IMR-90 (cell line): ENCODE results near the gene GRK5. TPM values are rescaled to one million over a fixed set of nuclear protein-coding genes. Genes with fewer than 3 reads are reported as not detected.
A peak's percentile ranks its signal among the peaks of the same experiment; 100 is the strongest.

Experiments
- ATAC-seq: fragments of 200-7000 bp; cut with Tn5 transposase; 2 replicates; pipeline ENCODE4 v1.9.1; 2020; ENCODE audit warnings: low read depth, mild to moderate bottlenecking, moderate library complexity
- BruUV-seq: library from RNA; stranded (reverse); fragments of 400-500 nt; replicated peaks from 2 replicates; lab custom pipeline; 2021; lab: Mats Ljungman, UMichigan
- CTCF ChIA-PET: fragments of 300-600 bp; formaldehyde crosslinking; extraction: SDS; loops from one replicate; lab custom pipeline; 2021; ENCODE audit warnings: antibody characterized with exemption; lab: Yijun Ruan, JAX
- POLR2A ChIA-PET: fragments of 300-600 bp; sonication (Branson Sonifier 250); formaldehyde crosslinking; loops from one replicate; lab custom pipeline; 2022; ENCODE audit warnings: antibody characterized with exemption; ENCODE audit not compliant: unreplicated experiment; lab: Charles Lee
- DNase-seq: peaks from one replicate; pipeline ENCODE4 v3.0.0; 2013
- H2AFZ ChIP-seq: replicated peaks from 2 replicates; pipeline ENCODE3; 2013; ENCODE audit warnings: low read length, mild to moderate bottlenecking; ENCODE audit not compliant: poor library complexity
- H2AK5ac ChIP-seq: 2 replicates; pipeline ENCODE4 v1.6.1; 2013; ENCODE audit warnings: low read depth, low read length, inconsistent platforms
- H2AK9ac ChIP-seq: replicated peaks from 2 replicates; pipeline ENCODE3; 2013; ENCODE audit warnings: mild to moderate bottlenecking, low read depth, low read length, moderate library complexity; ENCODE audit not compliant: poor library complexity
- H2BK120ac ChIP-seq: 2 replicates; pipeline ENCODE4 v1.6.1; 2013; ENCODE audit warnings: low read depth, low read length, inconsistent platforms
- H2BK15ac ChIP-seq: 3 replicates; pipeline ENCODE4 v1.6.1; 2013; ENCODE audit warnings: low read depth, low read length, inconsistent platforms
- H2BK20ac ChIP-seq: 2 replicates; pipeline ENCODE4 v1.6.1; 2013; ENCODE audit warnings: low read depth, mild to moderate bottlenecking, inconsistent platforms, low read length, moderate library complexity
- H2BK5ac ChIP-seq: 2 replicates; pipeline ENCODE4 v1.6.1; 2013; ENCODE audit warnings: mild to moderate bottlenecking, low read depth, low read length, inconsistent platforms; ENCODE audit not compliant: poor library complexity, severe bottlenecking
- H3K14ac ChIP-seq: replicated peaks from 2 replicates; pipeline ENCODE4 v1.6.1; 2013; ENCODE audit warnings: low read depth, low read length, inconsistent platforms
- H3K18ac ChIP-seq: 2 replicates; pipeline ENCODE4 v1.6.1; 2013; ENCODE audit warnings: low read depth, low read length, control low read depth
- H3K23ac ChIP-seq: 2 replicates; pipeline ENCODE4 v1.6.1; 2013; ENCODE audit warnings: low read depth, low read length, inconsistent platforms
- H3K27ac ChIP-seq: 2 replicates; pipeline ENCODE4 v1.5.1; 2013; ENCODE audit warnings: mild to moderate bottlenecking, control low read depth, low read length; ENCODE audit not compliant: insufficient read depth
- H3K27me3 ChIP-seq: 2 replicates; pipeline ENCODE4 v1.6.1; 2013; ENCODE audit warnings: low read length; ENCODE audit not compliant: control insufficient read depth, insufficient read depth
- H3K36me3 ChIP-seq: 2 replicates; pipeline ENCODE4 v1.6.1; 2013; ENCODE audit warnings: low read length, mixed read lengths; ENCODE audit not compliant: control insufficient read depth, insufficient read depth
- H3K4ac ChIP-seq: 2 replicates; pipeline ENCODE4 v1.6.1; 2013; ENCODE audit warnings: low read depth, low read length, inconsistent platforms
- H3K4me1 ChIP-seq: 2 replicates; pipeline ENCODE4 v1.6.1; 2013; ENCODE audit warnings: low read length, mixed read lengths; ENCODE audit not compliant: control insufficient read depth, insufficient read depth
- H3K4me2 ChIP-seq: 2 replicates; pipeline ENCODE4 v1.6.1; 2013; ENCODE audit warnings: low read depth, mild to moderate bottlenecking, control low read depth, low read length, moderate library complexity
- H3K4me3 ChIP-seq: 2 replicates; pipeline ENCODE4 v1.5.1; 2013; ENCODE audit warnings: low read depth, mild to moderate bottlenecking, control low read depth, low read length, moderate library complexity; ENCODE audit not compliant: insufficient read depth
- H3K56ac ChIP-seq: 2 replicates; pipeline ENCODE4 v1.6.1; 2013; ENCODE audit warnings: low read length, inconsistent platforms; ENCODE audit not compliant: insufficient read depth; ENCODE audit errors: extremely low read depth
- H3K79me1 ChIP-seq, 2 experiments: 2 replicates each; pipeline ENCODE4 v1.6.1; 2013; ENCODE audit warnings: low read length in 2 of 2, inconsistent platforms in 1 of 2, low read depth in 1 of 2
- H3K9ac ChIP-seq: 2 replicates; pipeline ENCODE4 v1.6.1; 2013; ENCODE audit warnings: low read depth, low read length, control low read depth
- H3K9me1 ChIP-seq: 2 replicates; pipeline ENCODE4 v1.6.1; 2013; ENCODE audit warnings: low read length, inconsistent platforms; ENCODE audit not compliant: insufficient read depth
- H3K9me3 ChIP-seq: 2 replicates; pipeline ENCODE4 v1.6.1; 2013; ENCODE audit warnings: low read length; ENCODE audit not compliant: control insufficient read depth, insufficient read depth
- H4K20me1 ChIP-seq: 2 replicates; pipeline ENCODE4 v1.6.1; 2013; ENCODE audit warnings: low read length, inconsistent platforms; ENCODE audit not compliant: insufficient read depth
- H4K5ac ChIP-seq: 2 replicates; pipeline ENCODE4 v1.6.1; 2013; ENCODE audit warnings: mild to moderate bottlenecking, low read depth, low read length, control low read depth
- H4K8ac ChIP-seq, 2 experiments: 2 replicates each; pipeline ENCODE4 v1.6.1; 2013; ENCODE audit warnings: low read depth in 2 of 2, low read length in 2 of 2, control low read depth in 1 of 2, inconsistent platforms in 1 of 2
- H4K91ac ChIP-seq: 2 replicates; pipeline ENCODE4 v1.6.1; 2013; ENCODE audit warnings: low read depth, low read length, inconsistent platforms; ENCODE audit not compliant: insufficient read depth
- CHD1 ChIP-seq: IDR thresholded peaks from 2 replicates; pipeline ENCODE4 v1.6.1; 2012; ENCODE audit warnings: low read depth, low read length, improper control_type of control experiment
- FOS ChIP-seq: fragments of 150-350 bp; IDR thresholded peaks from 2 replicates; pipeline ENCODE4 v1.6.1; 2016; ENCODE audit warnings: low read depth, low read length
- MAFK ChIP-seq: IDR thresholded peaks from 2 replicates; pipeline ENCODE4 v1.6.1; 2012; ENCODE audit warnings: low read depth, low read length, improper control_type of control experiment
- MAZ ChIP-seq: IDR thresholded peaks from 2 replicates; pipeline ENCODE4 v1.6.1; 2012; ENCODE audit warnings: low read depth, mild to moderate bottlenecking, low read length, improper control_type of control experiment, moderate library complexity, borderline replicate concordance
- MXI1 ChIP-seq: IDR thresholded peaks from 2 replicates; pipeline ENCODE4 v1.6.1; 2012; ENCODE audit warnings: low read depth, mild to moderate bottlenecking, low read length, moderate library complexity, borderline replicate concordance
- RAD21 ChIP-seq: IDR thresholded peaks from 2 replicates; pipeline ENCODE4 v1.6.1; 2012; ENCODE audit warnings: low read length, improper control_type of control experiment
- RCOR1 ChIP-seq: IDR thresholded peaks from 2 replicates; pipeline ENCODE4 v1.6.1; 2012; ENCODE audit warnings: mild to moderate bottlenecking, low read length, improper control_type of control experiment; ENCODE audit not compliant: insufficient replicate concordance
- RFX5 ChIP-seq: IDR thresholded peaks from 2 replicates; pipeline ENCODE4 v1.8.0; 2012; ENCODE audit warnings: low read depth, mild to moderate bottlenecking, low read length, moderate library complexity
- SMC3 ChIP-seq: fragments of 150-350 bp; IDR thresholded peaks from 2 replicates; pipeline ENCODE4 v1.6.1; 2016; ENCODE audit warnings: low read depth, mild to moderate bottlenecking, antibody characterized with exemption, low read length, moderate library complexity
- WGBS, 2 experiments: methylation state at CpG; one replicate each; pipeline versions ENCODE4 v1.1.5 to v1.1.7; 2013; ENCODE audit warnings: missing lambda C conversion rate in 2 of 2; ENCODE audit not compliant: insufficient read length in 1 of 2; ENCODE audit errors: extremely low coverage in 2 of 2; 5-methylcytosine and 5-hydroxymethylcytosine counted together
- dilution Hi-C: fragments of 300-500 bp; cut with HindIII; formaldehyde crosslinking; loops from one replicate; pipeline ENCODE4 v1.14.3; 2018; ENCODE audit warnings: low sequenced_read_pairs; ENCODE audit not compliant: unreplicated experiment
- in situ Hi-C: fragments of 300-500 bp; cut with MboI; formaldehyde crosslinking; loops from 3 replicates; pipeline ENCODE4 v1.14.3; 2019; ENCODE audit warnings: low sequenced_read_pairs, inconsistent platforms, mixed read lengths
- intact Hi-C: fragments of 100-400 bp; cut with micrococcal nuclease; formaldehyde crosslinking; loops from 2 replicates; pipeline ENCODE4 v1.10.0; 2022
- polyA plus RNA-seq, 3 experiments: library from polyadenylated mRNA; depleted of rRNA; stranded (reverse); fragments of >200 nt; gene quantifications; 2 replicates each; pipeline ENCODE4 v1.2.3, GENCODE V29; 2012; ENCODE audit warnings: low replicate concordance in 1 of 3
- total RNA-seq: library from RNA; depleted of rRNA; stranded (reverse); fragments of >200 nt; gene quantifications from 2 replicates; pipeline ENCODE4 v1.2.3, GENCODE V29; 2012
- TF ChIP-seq, protein P1 (sequence below): fragments of 150-350 bp; IDR thresholded peaks from 2 replicates; pipeline ENCODE4 v1.6.1; 2017; ENCODE audit warnings: mild to moderate bottlenecking, antibody characterized with exemption, low read length, low read depth

GRK5 gene
- total and polyA plus RNA-seq, 2 of the 4 experiments (the other 2 are of a cell fraction): 12.9 to 16.3 TPM

GRCh38 chr10:119491966-119492757 is 284.8 kb downstream of the GRK5 start:
- Histone ChIP-seq H3K27me3 (no peaks in the 10 kb centered on the region), H3K4me2 (no peak overlapping the region; the same call in 1 of the 2 replicates), H4K20me1 (peaks cover 12% of the 10 kb centered on the region; the same call in 1 of the 2 replicates), H3K14ac (peak overlapping the region; percentile 82), H2AFZ (no peak overlapping the region), H4K91ac (peak overlapping the region; percentile 38), H4K8ac (peak overlapping the region in 1 of 2 experiments; percentile 59; a peak in 1 of 4 replicates), H3K4ac (peak overlapping the region; percentile 83), H3K18ac (peak overlapping the region; percentile 63), H3K23ac (peak overlapping the region; percentile 62; the same call in 1 of the 2 replicates), H2BK5ac (peak overlapping the region; percentile 3), H3K56ac (no peak overlapping the region), H3K9me1 (peaks cover 30% of the 10 kb centered on the region), H2BK120ac (peak overlapping the region; percentile 73), H3K79me1 (peaks cover 0 to 10% of the 10 kb centered on the region in 2 experiments; a peak in 2 of 4 replicates), H2AK5ac (peak overlapping the region; percentile 83; the same call in 1 of the 2 replicates), H3K4me3 (no peak overlapping the region), H2BK15ac (peak overlapping the region; percentile 68; the same call in 1 of the 3 replicates), H2BK20ac (peak overlapping the region; percentile 71), H3K4me1 (peaks cover 30% of the 10 kb centered on the region), H3K27ac (peak overlapping the region; percentile 90; the same call in 1 of the 2 replicates), H2AK9ac (no peak overlapping the region), H4K5ac (peak overlapping the region; percentile 74; the same call in 1 of the 2 replicates), H3K9ac (peak overlapping the region; percentile 32; the same call in 1 of the 2 replicates), H3K9me3 (no peaks in the 10 kb centered on the region), H3K36me3 (no peaks in the 10 kb centered on the region)
- ATAC-seq: no peak
- ChIA-PET POLR2A (no interaction called here), CTCF (interaction anchor here (0.8 kb wide), 1 partner anchor 19 kb away, joined by 4 read pairs; no protein-coding TSS in a partner anchor)
- WGBS, 2 experiments: no CpG with 5 or more reads among the region's 6 CpGs
- BruUV-seq: no TSS peak
- intact Hi-C loops (no loop called here), in situ Hi-C loops (no loop called here), dilution Hi-C loops (no loop called here)
- TF ChIP-seq RAD21 (no peak), CHD1 (no peak), MXI1 (no peak), RCOR1 (no peak), SMC3 (no peak), MAZ (no peak), FOS (no peak), RFX5 (no peak), MAFK (no peak)
- TF ChIP-seq, protein P1, sequence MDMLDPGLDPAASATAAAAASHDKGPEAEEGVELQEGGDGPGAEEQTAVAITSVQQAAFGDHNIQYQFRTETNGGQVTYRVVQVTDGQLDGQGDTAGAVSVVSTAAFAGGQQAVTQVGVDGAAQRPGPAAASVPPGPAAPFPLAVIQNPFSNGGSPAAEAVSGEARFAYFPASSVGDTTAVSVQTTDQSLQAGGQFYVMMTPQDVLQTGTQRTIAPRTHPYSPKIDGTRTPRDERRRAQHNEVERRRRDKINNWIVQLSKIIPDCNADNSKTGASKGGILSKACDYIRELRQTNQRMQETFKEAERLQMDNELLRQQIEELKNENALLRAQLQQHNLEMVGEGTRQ: no peak
- no peak for DNase-seq
